GM19397 (cell line): ENCODE data around the gene PFKL.
"Not testable (repeated sequence)": the region's sequence is repeated elsewhere in the genome, so short reads cannot be mapped to it uniquely, and the experiment has no call there.

Experiments
- ATAC-seq: cut with Tn5 transposase; IDR thresholded peaks from one replicate; pipeline ENCODE4 v1.9.1; 2021; ENCODE audit warnings: mild to moderate bottlenecking, moderate library complexity; ENCODE audit not compliant: unreplicated experiment

Gene PFKL

GRCh38 chr21:44354775-44355771 lies 55.2 kb downstream of the PFKL start:
- ATAC-seq = no peak

GRCh38 chr21:44356160-44356559 lies 56.3 kb downstream of the PFKL start:
- no peak for ATAC-seq

GRCh38 chr21:44356636-44357035 lies 56.8 kb downstream of the PFKL start:
- ATAC-seq = no peak

- no peak for ATAC-seq
Measured at GRCh38 chr21:44357064-44357837, 57.4 kb downstream of the PFKL start.

- ATAC-seq = no peak
Measured at GRCh38 chr21:44359396-44359795, 59.5 kb downstream of the PFKL start.

- no peak for ATAC-seq
Measured at GRCh38 chr21:44360159-44360558, 60.3 kb downstream of the PFKL start.

- ATAC-seq = not testable (repeated sequence)
Measured at GRCh38 chr21:44361903-44362302, 62.0 kb downstream of the PFKL start.

- no peak for ATAC-seq
Measured at GRCh38 chr21:44363278-44363677, 63.4 kb downstream of the PFKL start.

GRCh38 chr21:44364151-44365053 lies 64.5 kb downstream of the PFKL start:
- ATAC-seq = no peak

GRCh38 chr21:44365251-44365966 lies 65.6 kb downstream of the PFKL start:
- no peak for ATAC-seq

- no peak for ATAC-seq
Measured at GRCh38 chr21:44365967-44366585, 66.2 kb downstream of the PFKL start.

GRCh38 chr21:44366586-44367211 lies 66.8 kb downstream of the PFKL start:
- no peak for ATAC-seq

GRCh38 chr21:44368711-44369446 lies 69.0 kb downstream of the PFKL start:
- ATAC-seq = no peak

- ATAC-seq = no peak
Measured at GRCh38 chr21:44370027-44370735, 70.3 kb downstream of the PFKL start.

- no peak for ATAC-seq
Measured at GRCh38 chr21:44370786-44371410, 71.0 kb downstream of the PFKL start.

- no peak for ATAC-seq
Measured at GRCh38 chr21:44371596-44371995, 71.7 kb downstream of the PFKL start.

- ATAC-seq = no peak
Measured at GRCh38 chr21:44372616-44373015, 72.8 kb downstream of the PFKL start.
